ENCODE results near the gene ARHGAP28.

DNA sequence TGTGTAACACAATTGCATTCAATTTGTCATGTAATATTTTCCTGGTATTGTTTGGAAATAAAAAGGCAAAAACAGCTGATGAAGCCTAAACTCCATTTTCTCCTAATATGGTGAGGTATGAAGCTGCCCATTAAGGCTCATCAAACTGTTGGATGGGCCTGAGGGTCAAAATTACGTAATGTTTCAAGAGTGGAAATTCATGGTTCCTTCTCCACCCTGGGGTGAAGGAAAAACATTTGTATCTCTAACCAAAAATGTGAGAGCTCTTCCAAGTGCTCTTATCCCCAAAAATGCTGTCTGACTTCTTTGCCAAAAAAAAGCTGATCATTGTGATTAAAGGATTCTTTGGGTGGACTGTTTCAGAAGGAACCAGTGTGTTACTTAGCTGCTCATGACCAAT lies 91.8 kb downstream of the ARHGAP28 start:
- TF ChIP-seq, protein P1, sequence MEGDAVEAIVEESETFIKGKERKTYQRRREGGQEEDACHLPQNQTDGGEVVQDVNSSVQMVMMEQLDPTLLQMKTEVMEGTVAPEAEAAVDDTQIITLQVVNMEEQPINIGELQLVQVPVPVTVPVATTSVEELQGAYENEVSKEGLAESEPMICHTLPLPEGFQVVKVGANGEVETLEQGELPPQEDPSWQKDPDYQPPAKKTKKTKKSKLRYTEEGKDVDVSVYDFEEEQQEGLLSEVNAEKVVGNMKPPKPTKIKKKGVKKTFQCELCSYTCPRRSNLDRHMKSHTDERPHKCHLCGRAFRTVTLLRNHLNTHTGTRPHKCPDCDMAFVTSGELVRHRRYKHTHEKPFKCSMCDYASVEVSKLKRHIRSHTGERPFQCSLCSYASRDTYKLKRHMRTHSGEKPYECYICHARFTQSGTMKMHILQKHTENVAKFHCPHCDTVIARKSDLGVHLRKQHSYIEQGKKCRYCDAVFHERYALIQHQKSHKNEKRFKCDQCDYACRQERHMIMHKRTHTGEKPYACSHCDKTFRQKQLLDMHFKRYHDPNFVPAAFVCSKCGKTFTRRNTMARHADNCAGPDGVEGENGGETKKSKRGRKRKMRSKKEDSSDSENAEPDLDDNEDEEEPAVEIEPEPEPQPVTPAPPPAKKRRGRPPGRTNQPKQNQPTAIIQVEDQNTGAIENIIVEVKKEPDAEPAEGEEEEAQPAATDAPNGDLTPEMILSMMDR (IDR thresholded peaks at IDR 0.05) = no peak
- TF ChIP-seq ZFX (IDR thresholded peaks at IDR 0.05; ENCODE audit: borderline replicate concordance) = no peak

Measured in 22Rv1 (cell line).